Esophagus muscularis mucosa (tissue), 4 donors: ENCODE data around the gene MRPS27.

Experiments
- CTCF ChIP-seq, 3 experiments: fragments of 200-600 bp in 2 of 3; fragments of 450-650 bp in 1 of 3; sonication (generic) in 2 of 3; IDR thresholded peaks; one replicate each; pipeline ENCODE4 v1.5.1; 2017 to 2019; ENCODE audit warnings: antibody characterized with exemption in 3 of 3, mild to moderate bottlenecking in 2 of 3, moderate library complexity in 1 of 3
- EP300 ChIP-seq: sonication (generic); formaldehyde crosslinking; IDR thresholded peaks from one replicate; pipeline ENCODE4 v1.6.1; 2017; ENCODE audit warnings: antibody characterized with exemption
- POLR2A ChIP-seq: fragments of 450-650 bp; IDR thresholded peaks from one replicate; pipeline ENCODE4 v1.6.1; 2017; ENCODE audit warnings: antibody characterized with exemption, moderate library complexity, mild to moderate bottlenecking, low read depth
- POLR2AphosphoS5 ChIP-seq, 2 donors: sonication (generic); formaldehyde crosslinking; IDR thresholded peaks; one replicate each; pipeline ENCODE4 v1.6.1; 2017; ENCODE audit warnings: antibody characterized with exemption in 2 of 2

- TF ChIP-seq CTCF (IDR thresholded peaks at IDR 0.05) (no peak), POLR2AphosphoS5 (IDR thresholded peaks at IDR 0.05) (no peak), EP300 (no peak), POLR2A (no peak)
Measured at GRCh38 chr5:72363166-72363802, 43.2 kb upstream of the MRPS27 start.
